H9 (cell line): ENCODE data around the gene LNPK. TPM values are rescaled to one million over a fixed set of nuclear protein-coding genes. Genes with fewer than 3 reads are reported as not detected.

Source experiments
- DNase-seq: peaks from one replicate; pipeline ENCODE4 v3.0.0-alpha.2; 2017
- H2AFZ ChIP-seq: one replicate; pipeline ENCODE4 v1.6.1; 2013; ENCODE audit warnings: mild to moderate bottlenecking, low read length, control low read depth, moderate library complexity
- H2AK5ac ChIP-seq: 2 replicates; pipeline ENCODE4 v1.6.1; 2013; ENCODE audit warnings: low read length, control low read depth, mixed read lengths; ENCODE audit not compliant: insufficient read length
- H2BK120ac ChIP-seq: one replicate; pipeline ENCODE4 v1.6.1; 2013; ENCODE audit warnings: low read depth, mild to moderate bottlenecking, low read length, control low read depth, inconsistent platforms; ENCODE audit not compliant: poor library complexity, severe bottlenecking
- H2BK12ac ChIP-seq: 2 replicates; pipeline ENCODE4 v1.6.1; 2013; ENCODE audit warnings: low read length, control low read depth, mixed read lengths, low read depth; ENCODE audit not compliant: insufficient read length
- H2BK15ac ChIP-seq: 2 replicates; pipeline ENCODE4 v1.6.1; 2013; ENCODE audit warnings: low read depth, low read length, control low read depth
- H2BK20ac ChIP-seq: one replicate; pipeline ENCODE4 v1.6.1; 2013; ENCODE audit warnings: low read depth, mild to moderate bottlenecking, low read length, control low read depth, inconsistent platforms; ENCODE audit not compliant: poor library complexity, severe bottlenecking
- H2BK5ac ChIP-seq: 2 replicates; pipeline ENCODE4 v1.6.1; 2013; ENCODE audit warnings: low read length, control low read depth, mixed read lengths; ENCODE audit not compliant: insufficient read length
- H3K14ac ChIP-seq: 2 replicates; pipeline ENCODE4 v1.6.1; 2013; ENCODE audit warnings: low read length, control low read depth; ENCODE audit not compliant: insufficient read depth
- H3K18ac ChIP-seq: 2 replicates; pipeline ENCODE4 v1.6.1; 2013; ENCODE audit warnings: low read depth, mild to moderate bottlenecking, mixed read lengths, low read length, control low read depth; ENCODE audit not compliant: insufficient read length
- H3K23ac ChIP-seq: 2 replicates; pipeline ENCODE4 v1.6.1; 2013; ENCODE audit warnings: low read length, control low read depth, mixed read lengths, low read depth; ENCODE audit not compliant: insufficient read length
- H3K23me2 ChIP-seq: 2 replicates; pipeline ENCODE4 v1.6.1; 2013; ENCODE audit warnings: low read depth, mild to moderate bottlenecking, mixed read lengths, low read length, control low read depth; ENCODE audit not compliant: insufficient read length, poor library complexity, severe bottlenecking
- H3K27ac ChIP-seq: 2 replicates; pipeline ENCODE4 v1.5.1; 2013; ENCODE audit warnings: low read length, control low read depth, mixed read lengths, low read depth; ENCODE audit not compliant: insufficient read length
- H3K27me3 ChIP-seq: 2 replicates; pipeline ENCODE4 v1.6.1; 2013; ENCODE audit warnings: low read length, control low read depth, inconsistent platforms; ENCODE audit not compliant: insufficient read depth
- H3K4ac ChIP-seq: 2 replicates; pipeline ENCODE4 v1.6.1; 2013; ENCODE audit warnings: low read depth, mild to moderate bottlenecking, control low read depth, inconsistent platforms, low read length, moderate library complexity
- H3K4me1 ChIP-seq: 2 replicates; pipeline ENCODE4 v1.6.1; 2013; ENCODE audit warnings: low read length, control low read depth, inconsistent platforms; ENCODE audit not compliant: insufficient read depth
- H3K4me2 ChIP-seq: 2 replicates; pipeline ENCODE4 v1.6.1; 2013; ENCODE audit warnings: low read length, control low read depth, mixed read lengths; ENCODE audit not compliant: insufficient read length, insufficient read depth
- H3K56ac ChIP-seq: 2 replicates; pipeline ENCODE4 v1.6.1; 2013; ENCODE audit warnings: low read depth, mild to moderate bottlenecking, mixed read lengths, low read length, control low read depth; ENCODE audit not compliant: insufficient read length
- H3K79me1 ChIP-seq: 2 replicates; pipeline ENCODE4 v1.6.1; 2013; ENCODE audit warnings: low read depth, mild to moderate bottlenecking, moderate library complexity, low read length, control low read depth, inconsistent platforms; ENCODE audit not compliant: insufficient read depth, poor library complexity, severe bottlenecking
- H3K79me2 ChIP-seq: 2 replicates; pipeline ENCODE4 v1.6.1; 2013; ENCODE audit warnings: low read length, control low read depth, inconsistent platforms; ENCODE audit not compliant: insufficient read depth
- H3K9ac ChIP-seq: 2 replicates; pipeline ENCODE4 v1.6.1; 2013; ENCODE audit warnings: low read length, control low read depth, mixed read lengths; ENCODE audit not compliant: insufficient read length; ENCODE audit errors: extremely low read depth
- H3K9me3 ChIP-seq: one replicate; pipeline ENCODE4 v1.6.1; 2013; ENCODE audit warnings: low read depth, low read length, inconsistent platforms; ENCODE audit not compliant: control insufficient read depth
- H3T11ph ChIP-seq: one replicate; pipeline ENCODE4 v1.6.1; 2013; ENCODE audit warnings: mild to moderate bottlenecking, low read length, control low read depth, inconsistent platforms
- H4K20me1 ChIP-seq: one replicate; pipeline ENCODE4 v1.6.1; 2013; ENCODE audit not compliant: control insufficient read depth, insufficient read length, insufficient read depth
- H4K5ac ChIP-seq: 2 replicates; pipeline ENCODE4 v1.6.1; 2013; ENCODE audit warnings: low read depth, mild to moderate bottlenecking, mixed read lengths, low read length, control low read depth; ENCODE audit not compliant: insufficient read length
- H4K8ac ChIP-seq: replicated peaks from 2 replicates; pipeline ENCODE4 v1.6.1; 2013; ENCODE audit warnings: low read length, control low read depth, mixed read lengths, low read depth; ENCODE audit not compliant: insufficient read length
- H4K91ac ChIP-seq: 2 replicates; pipeline ENCODE4 v1.6.1; 2013; ENCODE audit warnings: low read depth, mild to moderate bottlenecking, moderate library complexity, mixed read lengths, low read length, control low read depth; ENCODE audit not compliant: insufficient read length
- H3K27ac Mint-ChIP-seq, 3 experiments: 2 replicates in 2 of 3; 3 replicates in 1 of 3; pipeline ENCODE4 v1.8.0; 2020 to 2021; ENCODE audit warnings: mixed read lengths in 3 of 3, mild to moderate bottlenecking in 1 of 3, moderate library complexity in 1 of 3
- H3K27me3 Mint-ChIP-seq: 2 replicates; pipeline ENCODE4 v1.8.0; 2021; ENCODE audit warnings: low read depth, mild to moderate bottlenecking, moderate library complexity, mixed read lengths
- H3K36me3 Mint-ChIP-seq, 3 experiments: 2 replicates in 2 of 3; 3 replicates in 1 of 3; pipeline ENCODE4 v1.8.0; 2020 to 2021; ENCODE audit warnings: low read depth in 3 of 3, mixed read lengths in 3 of 3; ENCODE audit not compliant: insufficient read depth in 1 of 3
- H3K4me1 Mint-ChIP-seq, 2 experiments: 2 replicates each; pipeline ENCODE4 v1.8.0; 2020; ENCODE audit warnings: mixed read lengths in 2 of 2
- H3K4me3 Mint-ChIP-seq, 2 experiments: 2 replicates in 1 of 2; 3 replicates in 1 of 2; pipeline ENCODE4 v1.8.0; 2020 to 2021; ENCODE audit warnings: mild to moderate bottlenecking in 2 of 2, mixed read lengths in 2 of 2, moderate library complexity in 1 of 2
- H3K9me3 Mint-ChIP-seq, 2 experiments: 2 replicates in 1 of 2; 3 replicates in 1 of 2; pipeline ENCODE4 v1.8.0; 2020; ENCODE audit warnings: mild to moderate bottlenecking in 2 of 2, mixed read lengths in 2 of 2, moderate library complexity in 1 of 2
- CTCF ChIP-seq: fragments of 200-600 bp; sonication (generic); conservative IDR thresholded peaks from 3 replicates; pipeline ENCODE4 v1.8.0; 2021; ENCODE audit warnings: antibody characterized with exemption, mild to moderate bottlenecking
- WGBS: extraction: QIAGEN DNeasy Blood & Tissue Kit; methylation state at CpG from one replicate; pipeline ENCODE4 v1.1.7; 2013; ENCODE audit warnings: missing lambda C conversion rate, low lambda C conversion rate, mixed read lengths; ENCODE audit not compliant: insufficient read length; ENCODE audit errors: extremely low coverage; 5-methylcytosine and 5-hydroxymethylcytosine counted together
- total RNA-seq: library from RNA; stranded (reverse); gene quantifications from 2 replicates; pipeline ENCODE4 v1.2.1, GENCODE V29; 2021

LNPK gene
- total RNA-seq, 1 experiment from 2014 or later, result 8.5 TPM

- no CpG with 5 or more reads among the region's 4 CpGs for WGBS
- Histone ChIP-seq H2BK15ac (no peak overlapping the region), H3K56ac (no peak overlapping the region), H3K23me2 (no peaks in the 10 kb centered on the region), H3K27me3 (no peaks in the 10 kb centered on the region), H3K18ac (no peak overlapping the region), H3K9me3 (no peaks in the 10 kb centered on the region), H4K5ac (no peak overlapping the region), H2BK120ac (no peak overlapping the region), H3K4ac (no peak overlapping the region), H4K91ac (no peak overlapping the region), H3K4me1 (no peaks in the 10 kb centered on the region), H2BK20ac (no peak overlapping the region), H3K79me2 (no peaks in the 10 kb centered on the region), H3T11ph (no peak overlapping the region), H4K8ac (no peak overlapping the region), H3K14ac (no peak overlapping the region), H2BK12ac (no peak overlapping the region), H2AK5ac (no peak overlapping the region), H3K23ac (no peak overlapping the region), H4K20me1 (no peaks in the 10 kb centered on the region), H3K9ac (no peak overlapping the region), H3K27ac (no peak overlapping the region), H2AFZ (no peak overlapping the region), H3K79me1 (no peaks in the 10 kb centered on the region), H3K4me2 (no peak overlapping the region), H2BK5ac (no peak overlapping the region)
- no peaks in the 10 kb centered on the region; a peak in 2 of 5 replicates for H3K9me3 Mint-ChIP-seq
- no peak overlapping the region for H3K4me3 Mint-ChIP-seq
- H3K36me3 Mint-ChIP-seq, result no peaks in the 10 kb centered on the region
- H3K4me1 Mint-ChIP-seq, result no peaks in the 10 kb centered on the region
- H3K27ac Mint-ChIP-seq, result no peak overlapping the region
- peaks cover 3% of the 10 kb centered on the region for H3K27me3 Mint-ChIP-seq
- no peak for TF ChIP-seq CTCF
- DNase-seq, result no peak
These were observed 98.0 kb downstream of the LNPK start for GRCh38 chr2:175904035-175904434.
